Cardiac muscle cell (in vitro differentiated cells and primary cell): Measurements from ENCODE around the gene HHATL. TPM values are rescaled to one million over a fixed set of nuclear protein-coding genes. Genes with fewer than 3 reads are reported as not detected.

Source experiments
- DNase-seq, 2 donors: peaks; one replicate each; pipeline versions ENCODE4 v3.0.0 to v3.0.0-alpha.2; 2010 to 2017; ENCODE audit warnings: low read depth in 1 of 2, low spot score in 1 of 2
- H3K27ac ChIP-seq: fragments of 200-600 bp; sonication (generic); 2 replicates; pipeline ENCODE4 v1.5.1; 2016
- H3K27me3 ChIP-seq: fragments of 200-600 bp; sonication (generic); 2 replicates; pipeline ENCODE4 v1.6.0; 2016; ENCODE audit warnings: control low read depth
- H3K36me3 ChIP-seq: fragments of 200-600 bp; sonication (generic); 2 replicates; pipeline ENCODE4 v1.5.1; 2016; ENCODE audit warnings: control low read depth
- H3K4me1 ChIP-seq: fragments of 200-600 bp; sonication (generic); 2 replicates; pipeline ENCODE4 v1.8.1; 2017; ENCODE audit warnings: low read depth, mild to moderate bottlenecking, mixed run types
- H3K4me3 ChIP-seq: fragments of 200-600 bp; sonication (generic); 2 replicates; pipeline ENCODE4 v1.5.1; 2016; ENCODE audit warnings: mild to moderate bottlenecking
- H3K9me3 ChIP-seq: fragments of 200-600 bp; sonication (generic); 2 replicates; pipeline ENCODE4 v1.5.1; 2017; ENCODE audit warnings: low read depth, mild to moderate bottlenecking, control low read depth
- polyA plus RNA-seq: library from polyadenylated mRNA; unstranded; fragments of >200 nt; fragmentation: Nextera tagmentation; extraction: Ambion mirVana; gene quantifications from 2 replicates; pipeline ENCODE4 v1.2.1, GENCODE V29; 2016
- total RNA-seq: library from RNA; depleted of rRNA; stranded (reverse); fragments of >200 nt; gene quantifications from 2 replicates; pipeline ENCODE4 v1.2.3, GENCODE V29; 2016
- TF ChIP-seq, protein P1 (sequence below): IDR thresholded peaks from 2 replicates; pipeline ENCODE4 v1.5.1; 2012; ENCODE audit warnings: low read depth, mild to moderate bottlenecking, low read length

The HHATL gene
- total and polyA plus RNA-seq, 2 experiments from 2014 or later = 7.8 to 8.1 TPM

GRCh38 chr3:42680271-42680670 is 22.3 kb downstream of the HHATL start:
- Histone ChIP-seq H3K4me1 (peaks cover 12% of the 10 kb centered on the region), H3K36me3 (no peaks in the 10 kb centered on the region), H3K4me3 (no peak overlapping the region), H3K9me3 (no peaks in the 10 kb centered on the region), H3K27ac (no peak overlapping the region), H3K27me3 (no peaks in the 10 kb centered on the region)
- TF ChIP-seq, protein P1, sequence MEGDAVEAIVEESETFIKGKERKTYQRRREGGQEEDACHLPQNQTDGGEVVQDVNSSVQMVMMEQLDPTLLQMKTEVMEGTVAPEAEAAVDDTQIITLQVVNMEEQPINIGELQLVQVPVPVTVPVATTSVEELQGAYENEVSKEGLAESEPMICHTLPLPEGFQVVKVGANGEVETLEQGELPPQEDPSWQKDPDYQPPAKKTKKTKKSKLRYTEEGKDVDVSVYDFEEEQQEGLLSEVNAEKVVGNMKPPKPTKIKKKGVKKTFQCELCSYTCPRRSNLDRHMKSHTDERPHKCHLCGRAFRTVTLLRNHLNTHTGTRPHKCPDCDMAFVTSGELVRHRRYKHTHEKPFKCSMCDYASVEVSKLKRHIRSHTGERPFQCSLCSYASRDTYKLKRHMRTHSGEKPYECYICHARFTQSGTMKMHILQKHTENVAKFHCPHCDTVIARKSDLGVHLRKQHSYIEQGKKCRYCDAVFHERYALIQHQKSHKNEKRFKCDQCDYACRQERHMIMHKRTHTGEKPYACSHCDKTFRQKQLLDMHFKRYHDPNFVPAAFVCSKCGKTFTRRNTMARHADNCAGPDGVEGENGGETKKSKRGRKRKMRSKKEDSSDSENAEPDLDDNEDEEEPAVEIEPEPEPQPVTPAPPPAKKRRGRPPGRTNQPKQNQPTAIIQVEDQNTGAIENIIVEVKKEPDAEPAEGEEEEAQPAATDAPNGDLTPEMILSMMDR = no peak
- DNase-seq = peak in 1 of 2 donors; percentile 11

GRCh38 chr3:42678447-42678846 is 24.2 kb downstream of the HHATL start:
- no peak overlapping the region for H3K4me3 ChIP-seq

DNA sequence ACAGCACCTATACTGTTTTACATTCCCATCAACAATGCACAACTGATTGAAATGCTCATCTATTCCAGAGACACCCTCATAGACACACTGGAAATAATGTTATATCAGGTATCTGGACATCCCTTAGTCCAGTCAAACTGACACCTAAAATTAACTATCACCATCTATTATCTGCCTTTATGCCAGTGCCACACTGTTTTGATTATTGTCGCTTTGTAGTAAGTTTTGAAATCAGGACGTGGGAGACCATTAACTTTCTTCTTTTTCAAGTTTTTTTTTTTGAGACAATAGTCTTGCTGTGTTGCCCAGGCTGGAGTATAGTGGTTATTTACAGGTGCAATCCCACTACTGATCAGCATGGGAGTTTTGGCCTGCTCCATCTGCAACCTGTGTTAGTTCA is 26.7 kb downstream of the HHATL start:
- Histone ChIP-seq H3K4me1 (no peaks in the 10 kb centered on the region), H3K36me3 (no peaks in the 10 kb centered on the region), H3K4me3 (no peak overlapping the region), H3K27me3 (no peaks in the 10 kb centered on the region), H3K27ac (no peak overlapping the region), H3K9me3 (no peaks in the 10 kb centered on the region)
- TF ChIP-seq, protein P1 = no peak
- no peak for DNase-seq

More at GRCh38 chr3:42678447-42678846, 24.2 kb downstream of the HHATL start:
- Histone ChIP-seq H3K27ac (no peak overlapping the region), H3K27me3 (no peaks in the 10 kb centered on the region), H3K9me3 (no peaks in the 10 kb centered on the region), H3K4me1 (no peaks in the 10 kb centered on the region), H3K36me3 (no peaks in the 10 kb centered on the region)
- TF ChIP-seq, protein P1 = no peak
- no peak for DNase-seq

DNA sequence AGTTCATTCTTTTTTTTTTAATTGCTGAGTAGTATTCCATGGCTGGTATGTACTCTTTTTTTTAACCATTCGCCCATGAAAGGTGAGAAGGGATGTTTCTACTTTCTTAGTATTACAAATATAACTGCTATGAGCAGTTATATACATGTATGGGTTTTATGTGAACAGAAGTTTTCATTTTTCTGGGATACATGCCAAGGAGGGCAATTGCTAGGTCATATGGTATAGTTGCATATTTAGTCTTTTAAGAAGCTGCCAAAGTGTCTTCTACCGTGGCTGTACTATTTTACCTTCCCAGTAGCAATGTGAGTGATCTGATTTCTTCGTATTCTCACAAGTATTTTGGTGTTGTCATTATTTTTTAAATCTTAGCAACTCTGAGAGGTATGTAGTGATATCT is 28.5 kb downstream of the HHATL start:
- TF ChIP-seq, protein P1 = no peak
- no peak overlapping the region for H3K4me3 ChIP-seq
- H3K27me3 ChIP-seq = no peaks in the 10 kb centered on the region
- no peaks in the 10 kb centered on the region for H3K36me3 ChIP-seq
- H3K9me3 ChIP-seq = no peaks in the 10 kb centered on the region
- no peak for DNase-seq
- no peaks in the 10 kb centered on the region for H3K4me1 ChIP-seq
- no peak overlapping the region for H3K27ac ChIP-seq

DNA sequence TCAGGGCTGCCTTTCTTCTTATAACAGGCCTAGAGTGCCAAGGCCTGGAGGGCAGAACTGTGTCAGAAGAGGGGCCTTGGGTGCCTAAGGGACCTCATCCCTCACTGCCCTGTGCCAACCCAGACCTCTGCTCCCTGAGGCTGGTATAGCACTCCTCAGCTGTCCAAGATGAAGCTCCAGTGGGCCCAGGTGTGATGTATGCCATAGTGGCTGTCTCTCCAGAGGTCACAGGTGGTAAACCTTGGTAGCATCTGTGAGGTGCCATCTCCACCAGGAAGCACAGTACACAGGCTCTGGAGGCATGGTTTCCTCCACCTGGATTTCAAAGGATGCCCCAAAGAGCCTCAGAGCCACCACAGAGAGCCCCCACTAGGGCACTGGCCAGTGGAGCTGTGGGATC is 29.5 kb downstream of the HHATL start:
- Histone ChIP-seq H3K27me3 (no peaks in the 10 kb centered on the region), H3K4me3 (no peak overlapping the region), H3K27ac (no peak overlapping the region), H3K36me3 (no peaks in the 10 kb centered on the region), H3K9me3 (no peaks in the 10 kb centered on the region), H3K4me1 (no peaks in the 10 kb centered on the region)
- TF ChIP-seq, protein P1 = no peak
- no peak for DNase-seq

DNA sequence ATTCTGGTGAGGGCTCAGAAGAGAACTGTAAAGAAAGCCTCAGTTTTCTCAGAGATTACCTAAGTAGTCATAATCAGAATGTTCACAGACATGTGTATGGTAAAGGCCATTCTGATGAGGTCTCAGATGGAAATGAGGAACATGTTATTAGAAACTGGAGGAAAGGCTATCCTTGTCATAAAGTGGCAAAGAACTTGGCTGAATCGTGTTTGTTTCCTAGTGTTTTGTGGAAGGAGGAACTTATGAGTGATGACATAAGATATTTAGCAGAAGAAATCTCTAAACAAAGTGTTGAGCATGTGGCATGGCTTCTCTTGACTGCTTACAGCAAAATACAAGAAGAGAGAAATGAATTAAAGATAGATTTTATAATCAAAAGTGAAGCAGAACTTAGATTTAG is 30.1 kb downstream of the HHATL start:
- DNase-seq = no peak
- no peaks in the 10 kb centered on the region for H3K4me1 ChIP-seq
- no peak overlapping the region for H3K27ac ChIP-seq
- H3K9me3 ChIP-seq = no peaks in the 10 kb centered on the region
- TF ChIP-seq, protein P1 = no peak
- no peak overlapping the region for H3K4me3 ChIP-seq
- no peaks in the 10 kb centered on the region for H3K27me3 ChIP-seq
- H3K36me3 ChIP-seq = no peaks in the 10 kb centered on the region
